ENCODE data around the gene HHLA2. TPM values are rescaled to one million over a fixed set of nuclear protein-coding genes. Genes with fewer than 3 reads are reported as not detected.

Gene HHLA2
- total RNA-seq, 6 experiments from 2014 or later = not detected

GRCh38 chr3:108301695-108302404 lies 5.5 kb downstream of the HHLA2 start:
- H3K4me3 Mint-ChIP-seq = peak overlapping the region; percentile 65
- TF ChIP-seq CTCF (IDR thresholded peaks at IDR 0.05) = no peak
- H3K27me3 Mint-ChIP-seq (ENCODE audit: insufficient read depth) = peaks cover 10% of the 10 kb centered on the region
- H3K4me1 Mint-ChIP-seq (ENCODE audit: low read depth) = peaks cover 34% of the 10 kb centered on the region
- no peaks in the 10 kb centered on the region for H3K9me3 Mint-ChIP-seq
- no peak for DNase-seq
- no peaks in the 10 kb centered on the region for H3K36me3 Mint-ChIP-seq (ENCODE audit: low read depth)
- H3K27ac Mint-ChIP-seq = no peak overlapping the region

GRCh38 chr3:108302570-108302969 lies 6.2 kb downstream of the HHLA2 start:
- H3K4me1 Mint-ChIP-seq (ENCODE audit: low read depth) = peaks cover 34% of the 10 kb centered on the region
- no peak overlapping the region for H3K27ac Mint-ChIP-seq
- H3K4me3 Mint-ChIP-seq = peak overlapping the region; percentile 6; the same call in 1 of the 2 replicates
- H3K36me3 Mint-ChIP-seq (ENCODE audit: low read depth) = no peaks in the 10 kb centered on the region
- peaks cover 10% of the 10 kb centered on the region for H3K27me3 Mint-ChIP-seq (ENCODE audit: insufficient read depth)
- no peaks in the 10 kb centered on the region for H3K9me3 Mint-ChIP-seq
- no peak for DNase-seq
- no peak for TF ChIP-seq CTCF (IDR thresholded peaks at IDR 0.05)

DNA sequence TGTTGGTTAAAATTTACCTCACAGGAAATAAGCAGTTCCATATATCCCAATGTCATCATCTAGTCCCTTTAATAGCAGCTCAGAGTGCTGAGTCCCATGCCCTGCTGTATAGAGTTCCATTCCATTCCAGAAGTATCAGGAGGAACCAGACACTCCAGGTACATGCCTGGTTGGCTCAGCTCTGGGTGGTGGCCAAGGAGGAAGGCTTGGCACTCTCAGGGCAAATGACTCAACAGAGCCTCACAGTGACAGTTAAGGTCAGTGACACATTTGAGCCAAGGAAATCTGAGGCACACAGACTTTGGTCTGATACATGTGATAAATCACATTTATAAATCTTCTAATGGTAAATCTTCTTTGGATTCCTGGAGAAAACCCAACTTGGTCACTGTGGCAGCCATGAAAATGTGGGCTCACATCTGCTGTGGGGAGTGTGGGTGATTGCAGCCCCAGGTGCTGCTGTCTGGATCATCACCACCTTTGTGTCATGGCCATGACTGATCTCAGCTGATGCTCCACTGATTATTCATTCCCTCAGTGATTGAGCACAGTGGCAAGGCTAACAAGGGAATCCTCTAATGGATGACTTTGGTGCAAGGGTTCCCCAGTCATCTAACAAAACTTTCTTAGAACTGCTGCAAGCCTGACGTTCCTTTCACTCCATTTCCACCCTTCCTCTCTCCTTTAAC lies 9.3 kb downstream of the HHLA2 start:
- Mint-ChIP-seq H3K4me3 (no peak overlapping the region), H3K27ac (no peak overlapping the region), H3K9me3 (no peaks in the 10 kb centered on the region; the same call in 1 of the 2 replicates), H3K36me3 (ENCODE audit: low read depth) (no peaks in the 10 kb centered on the region), H3K4me1 (ENCODE audit: low read depth) (peaks cover 34% of the 10 kb centered on the region), H3K27me3 (ENCODE audit: insufficient read depth) (peaks cover 11% of the 10 kb centered on the region)
- no peak for DNase-seq
- TF ChIP-seq CTCF (IDR thresholded peaks at IDR 0.05) = no peak

DNA sequence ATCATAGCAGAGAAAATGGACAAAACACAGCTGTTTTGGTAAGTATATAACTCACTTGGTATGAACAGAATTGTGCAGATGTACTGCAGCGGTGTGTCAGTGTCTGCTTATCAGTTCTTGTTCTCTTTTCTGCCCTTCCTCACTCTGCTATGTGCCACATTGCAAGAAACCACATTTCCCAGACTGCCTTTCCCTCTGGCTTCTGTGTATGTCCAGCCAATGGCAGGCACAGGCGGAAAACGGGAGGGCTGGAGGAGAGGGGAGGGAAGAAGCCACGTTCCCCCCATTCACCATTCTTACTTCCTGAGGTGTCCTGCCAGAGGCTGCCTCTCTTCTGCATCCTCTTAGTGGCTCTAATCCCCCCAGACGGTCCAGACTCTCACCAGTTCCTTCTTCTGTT lies 15.4 kb downstream of the HHLA2 start:
- no peak overlapping the region for H3K4me3 Mint-ChIP-seq
- no peak overlapping the region for H3K27ac Mint-ChIP-seq
- no peak for DNase-seq
- peaks cover 19% of the 10 kb centered on the region; the same call in 1 of the 2 replicates for H3K27me3 Mint-ChIP-seq (ENCODE audit: insufficient read depth)
- no peaks in the 10 kb centered on the region for H3K36me3 Mint-ChIP-seq (ENCODE audit: low read depth)
- H3K9me3 Mint-ChIP-seq = no peaks in the 10 kb centered on the region; the same call in 1 of the 2 replicates
- TF ChIP-seq CTCF (IDR thresholded peaks at IDR 0.05) = no peak
- H3K4me1 Mint-ChIP-seq (ENCODE audit: low read depth) = no peaks in the 10 kb centered on the region; the same call in 1 of the 2 replicates

DNA sequence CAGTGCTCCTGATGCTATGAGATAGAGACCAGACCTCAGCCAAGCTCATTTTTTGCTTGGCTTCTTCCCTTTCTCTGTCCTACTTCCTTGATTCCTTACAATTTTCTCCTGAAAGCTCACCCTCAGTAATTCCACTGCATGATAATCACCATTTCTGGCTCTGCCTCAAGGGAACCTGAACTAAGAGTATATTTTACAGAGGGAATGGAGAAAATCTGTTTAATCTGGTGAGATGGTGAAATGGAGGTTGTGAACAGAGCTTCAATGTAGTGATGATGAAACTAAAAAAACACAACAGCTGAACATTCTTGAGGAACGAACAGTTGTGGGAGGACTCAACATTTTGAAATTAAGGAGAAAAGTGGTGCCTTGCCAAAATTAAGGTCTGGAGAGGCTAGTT lies 16.3 kb downstream of the HHLA2 start:
- Mint-ChIP-seq H3K9me3 (no peaks in the 10 kb centered on the region; the same call in 1 of the 2 replicates), H3K36me3 (ENCODE audit: low read depth) (no peaks in the 10 kb centered on the region), H3K4me3 (no peak overlapping the region), H3K27ac (no peak overlapping the region; the same call in 1 of the 2 replicates), H3K27me3 (ENCODE audit: insufficient read depth) (peaks cover 23% of the 10 kb centered on the region; the same call in 1 of the 2 replicates), H3K4me1 (ENCODE audit: low read depth) (no peaks in the 10 kb centered on the region; the same call in 1 of the 2 replicates)
- TF ChIP-seq CTCF (IDR thresholded peaks at IDR 0.05) = no peak
- DNase-seq = no peak
